GM12878 (cell line): Measurements from ENCODE around the gene DSTYK.

Source experiments
- ATF3 ChIP-seq: IDR thresholded peaks from 2 replicates; pipeline ENCODE4 v1.6.1; 2011; ENCODE audit warnings: low read depth, mild to moderate bottlenecking, low read length, moderate library complexity, borderline replicate concordance; ENCODE audit errors: extremely low read depth
- CTCF ChIP-seq, 3 experiments: IDR thresholded peaks in 2 of 3; conservative IDR thresholded peaks in 1 of 3; 2 replicates each; pipeline ENCODE4 v1.5.1; 2011; ENCODE audit warnings: low read depth in 3 of 3, low read length in 3 of 3, mild to moderate bottlenecking in 3 of 3, control low read depth in 2 of 3, moderate library complexity in 2 of 3, inconsistent platforms in 1 of 3, mixed read lengths in 1 of 3; ENCODE audit not compliant: control insufficient read depth in 2 of 3, insufficient read depth in 1 of 3; ENCODE audit errors: extremely low read depth in 1 of 3
- E2F4 ChIP-seq: IDR thresholded peaks from 2 replicates; pipeline ENCODE4 v1.6.1; 2012; ENCODE audit warnings: low read depth, low read length, improper control_type of control experiment
- EGR1 ChIP-seq, 2 experiments: IDR thresholded peaks; 1 replicate in 1 of 2; 2 replicates in 1 of 2; pipeline ENCODE4 v1.6.1; 2011 to 2012; ENCODE audit warnings: low read depth in 2 of 2, low read length in 2 of 2, borderline replicate concordance in 1 of 2, mild to moderate bottlenecking in 1 of 2, moderate library complexity in 1 of 2
- EP300 ChIP-seq, 2 experiments: fragments of 150-350 bp in 1 of 2; IDR thresholded peaks; 2 replicates each; pipeline ENCODE4 v1.6.1; 2011 to 2012; ENCODE audit warnings: low read depth in 2 of 2, low read length in 2 of 2, borderline replicate concordance in 1 of 2, improper control_type of control experiment in 1 of 2, inconsistent platforms in 1 of 2; ENCODE audit not compliant: control insufficient read depth in 1 of 2
- EZH2 ChIP-seq: IDR thresholded peaks from 2 replicates; pipeline ENCODE4 v1.6.1; 2012; ENCODE audit warnings: low read depth, mild to moderate bottlenecking, control low read depth, inconsistent platforms, low read length, borderline replicate concordance; ENCODE audit not compliant: control insufficient read depth
- NRF1 ChIP-seq: conservative IDR thresholded peaks from 2 replicates; pipeline ENCODE4 v1.6.1; 2011; ENCODE audit warnings: mild to moderate bottlenecking, low read depth, low read length, improper control_type of control experiment
- POLR2AphosphoS5 ChIP-seq: IDR thresholded peaks from 2 replicates; pipeline ENCODE4 v1.6.1; 2011; ENCODE audit warnings: mild to moderate bottlenecking, low read length, inconsistent platforms
- RCOR1 ChIP-seq: conservative IDR thresholded peaks from 2 replicates; pipeline ENCODE4 v1.6.1; 2012; ENCODE audit warnings: low read depth, low read length, improper control_type of control experiment
- SRF ChIP-seq, 2 experiments: IDR thresholded peaks; 2 replicates each; pipeline ENCODE4 v1.6.1; 2011; ENCODE audit warnings: low read depth in 2 of 2, low read length in 2 of 2, mild to moderate bottlenecking in 1 of 2, moderate library complexity in 1 of 2
- ZNF274 ChIP-seq: IDR thresholded peaks from one replicate; pipeline ENCODE4 v1.8.0; 2011; ENCODE audit not compliant: insufficient read length, insufficient read depth

- TF ChIP-seq ZNF274 (no peak), EZH2 (no peak), SRF (IDR thresholded peaks at IDR 0.05; ENCODE audit: low read depth in 2 of 2, low read length in 2 of 2) (no peak), NRF1 (no peak), RCOR1 (no peak), CTCF (IDR thresholded peaks at IDR 0.05 in 2 of 3, conservative IDR thresholded peaks at IDR 0.05 in 1 of 3; ENCODE audit: control insufficient read depth in 2 of 3, extremely low read depth in 1 of 3, insufficient read depth in 1 of 3, low read depth in 3 of 3, low read length in 3 of 3) (no peak), ATF3 (no peak), POLR2AphosphoS5 (no peak), EP300 (IDR thresholded peaks at IDR 0.05; ENCODE audit: borderline replicate concordance in 1 of 2, control insufficient read depth in 1 of 2, low read depth in 2 of 2, low read length in 2 of 2) (no peak), E2F4 (no peak), EGR1 (IDR thresholded peaks at IDR 0.05; ENCODE audit: borderline replicate concordance in 1 of 2, low read depth in 2 of 2, low read length in 2 of 2) (no peak)
These were observed 19.9 kb downstream of the DSTYK start for GRCh38 chr1:205191622-205192021.
